Thyroid gland (tissue), 4 donors: ENCODE measurements around the gene LAIR2.

Experiments
- CTCF ChIP-seq, 6 experiments: fragments of 200-600 bp in 3 of 6; fragments of 450-650 bp in 3 of 6; sonication (generic) in 3 of 6; IDR thresholded peaks; one replicate each; pipeline ENCODE4 v1.5.1; 2016 to 2019; ENCODE audit warnings: antibody characterized with exemption in 6 of 6, mild to moderate bottlenecking in 2 of 6, inconsistent platforms in 1 of 6, moderate library complexity in 1 of 6
- POLR2A ChIP-seq, 2 donors: fragments of 450-650 bp; IDR thresholded peaks; one replicate each; pipeline ENCODE4 v1.6.1; 2017; ENCODE audit warnings: antibody characterized with exemption in 2 of 2, mild to moderate bottlenecking in 2 of 2, moderate library complexity in 1 of 2

- TF ChIP-seq POLR2A (IDR thresholded peaks at IDR 0.05) (no peak), CTCF (IDR thresholded peaks at IDR 0.05) (peak in 5 of 6 experiments; percentile 12 to 63 (median 27))
Measured at GRCh38 chr19:54481326-54481930, 21.2 kb upstream of the LAIR2 start.
